ENCODE data around the gene SLC25A23. TPM values are rescaled to one million over a fixed set of nuclear protein-coding genes. Genes with fewer than 3 reads are reported as not detected.

The SLC25A23 gene
- total and polyA plus RNA-seq, 9 of the 15 experiments (the other 6 are each of a cell fraction or from before 2014, with no cell fraction given) = 6.1 to 72.0 (median 26.6) TPM

GRCh38 chr19:6489278-6490061 is 29.9 kb upstream of the SLC25A23 start:
- intact Hi-C loops (cut with micrococcal nuclease) = no loop called here
- Histone ChIP-seq H3K27ac (ENCODE audit: extremely low read depth, low read depth, low read length) (no peak overlapping the region), H3K4me2 (ENCODE audit: insufficient read depth, low read length) (peak overlapping the region; percentile 25), H3K9ac (ENCODE audit: insufficient read depth in 1 of 2, low read depth in 2 of 2, low read length in 2 of 2) (peak overlapping the region in 1 of 2 experiments; percentile 48; a peak in 1 of 4 replicates), H3K4me1 (replicated peaks in 1 of 2; ENCODE audit: control insufficient read depth in 2 of 2, insufficient read depth in 2 of 2, low read length in 2 of 2) (peaks cover 5% of the 10 kb centered on the region in 2 experiments; a peak in 3 of 5 replicates), H3K9me1 (ENCODE audit: control insufficient read depth, insufficient read depth, low read length) (no peaks in the 10 kb centered on the region), H3K79me2 (ENCODE audit: control insufficient read depth, insufficient read depth, low read length) (no peaks in the 10 kb centered on the region), H4K20me1 (replicated peaks; ENCODE audit: control insufficient read depth, insufficient read depth, low read length) (no peaks in the 10 kb centered on the region), H3K9me3 (replicated peaks; ENCODE audit: control insufficient read depth, insufficient read depth, low read depth, low read length) (no peaks in the 10 kb centered on the region; the same call in 1 of the 2 replicates), H3K36me3 (ENCODE audit: control insufficient read depth, insufficient read depth, low read length) (no peaks in the 10 kb centered on the region), H2AFZ (ENCODE audit: low read depth, low read length) (peak overlapping the region; percentile 87), H3K4me3 (no peak overlapping the region), H3K27me3 (ENCODE audit: control insufficient read depth in 2 of 2, insufficient read depth in 2 of 2, low read length in 2 of 2) (no peaks in the 10 kb centered on the region)
- DNase-seq (ENCODE audit: extremely low read depth in 1 of 4, low spot score in 3 of 4) (peak in 1 of 4 experiments; percentile 4), ATAC-seq (peak; percentile 42; the same call in 2 of the 3 replicates), FAIRE-seq (no peak)
- no TSS peak for BruUV-seq (replicated peaks)
- 8% methylated on average over 14 of the region's 15 CpGs for WGBS (ENCODE audit: insufficient coverage, low coverage, missing lambda C conversion rate)
- in situ Hi-C loops (cut with MboI) = no loop called here
- no peak for TF ChIP-seq ZNF263 (CRISPR knock-in tag; IDR thresholded peaks at IDR 0.05; ENCODE audit: borderline replicate concordance)
- no peak for TF ChIP-seq NFXL1 (CRISPR knock-in tag; IDR thresholded peaks at IDR 0.05)
- TF ChIP-seq ZNF280B (CRISPR knock-in tag; IDR thresholded peaks at IDR 0.05) = no peak
- ChIA-PET CTCF (ENCODE audit: low intra/inter-chr PET ratio) (no interaction called here), POLR2A (interaction anchor here (1.1 kb wide), 1 partner anchor 10 kb away, joined by 5 read pairs; no protein-coding TSS in a partner anchor)

All from K562 (cell line).